Endodermal cell (in vitro differentiated cells): Measurements from ENCODE around the gene MYH1. TPM values are rescaled to one million over a fixed set of nuclear protein-coding genes. Genes with fewer than 3 reads are reported as not detected.

Experiments used
- DNase-seq: peaks from one replicate; pipeline ENCODE4 v3.0.0-alpha.2; 2017
- H3K27ac ChIP-seq: 2 replicates; pipeline ENCODE4 v1.5.1; 2013; ENCODE audit warnings: mild to moderate bottlenecking, low read depth, low read length, moderate library complexity
- H3K27me3 ChIP-seq: 2 replicates; pipeline ENCODE4 v1.6.1; 2013; ENCODE audit warnings: mild to moderate bottlenecking, low read length, moderate library complexity; ENCODE audit not compliant: insufficient read depth, control insufficient read depth, poor library complexity, severe bottlenecking
- H3K36me3 ChIP-seq: 2 replicates; pipeline ENCODE4 v1.7.0; 2013; ENCODE audit warnings: mild to moderate bottlenecking, low read length, moderate library complexity; ENCODE audit not compliant: control insufficient read depth, insufficient read depth
- H3K4me1 ChIP-seq: one replicate; pipeline ENCODE4 v1.7.0; 2013; ENCODE audit warnings: low read length; ENCODE audit not compliant: control insufficient read depth, insufficient read depth
- H3K4me3 ChIP-seq: 2 replicates; pipeline ENCODE4 v1.5.1; 2013; ENCODE audit warnings: mild to moderate bottlenecking, low read length, moderate library complexity
- H3K9ac ChIP-seq: 2 replicates; pipeline ENCODE4 v1.6.1; 2013; ENCODE audit warnings: mild to moderate bottlenecking, low read length, moderate library complexity; ENCODE audit not compliant: poor library complexity, severe bottlenecking; ENCODE audit errors: extremely low read depth
- H3K9me3 ChIP-seq: 2 replicates; pipeline ENCODE4 v1.6.1; 2013; ENCODE audit warnings: mild to moderate bottlenecking, low read length, moderate library complexity; ENCODE audit not compliant: control insufficient read depth
- H3K27ac Mint-ChIP-seq: 2 replicates; pipeline ENCODE4 v1.8.0; 2020; ENCODE audit warnings: mixed read lengths
- H3K27me3 Mint-ChIP-seq: 2 replicates; pipeline ENCODE4 v1.8.0; 2021; ENCODE audit warnings: mild to moderate bottlenecking, mixed read lengths; ENCODE audit not compliant: insufficient read depth
- H3K36me3 Mint-ChIP-seq: 2 replicates; pipeline ENCODE4 v1.8.0; 2020; ENCODE audit warnings: low read depth, mixed read lengths
- H3K4me1 Mint-ChIP-seq: 2 replicates; pipeline ENCODE4 v1.8.0; 2020; ENCODE audit warnings: mixed read lengths
- H3K4me3 Mint-ChIP-seq: 2 replicates; pipeline ENCODE4 v1.8.0; 2020; ENCODE audit warnings: mild to moderate bottlenecking, moderate library complexity, mixed read lengths
- H3K9me3 Mint-ChIP-seq: 2 replicates; pipeline ENCODE4 v1.8.0; 2020; ENCODE audit warnings: mild to moderate bottlenecking, mixed read lengths
- WGBS, 2 experiments: methylation state at CpG; one replicate each; pipeline versions ENCODE4 v1.1.5 to v1.1.7; 2013; ENCODE audit warnings: missing lambda C conversion rate in 2 of 2, mixed read lengths in 1 of 2; ENCODE audit not compliant: insufficient coverage in 1 of 2, insufficient read length in 1 of 2; 5-methylcytosine and 5-hydroxymethylcytosine counted together
- total RNA-seq, 2 donors: library from RNA; stranded (reverse); fragmentation: NEBNext Ultra II Directional in 1 of 2; extraction: Animal tissue kit (Norgen Biotek cat#: 25700) in 1 of 2; gene quantifications; 2 replicates in 1 of 2; 3 replicates in 1 of 2; pipeline ENCODE4 v1.2.1, GENCODE V29; 2021
- TF ChIP-seq, protein P1 (sequence below): fragments of 200-600 bp; sonication (generic); conservative IDR thresholded peaks from 2 replicates; pipeline ENCODE4 v1.5.0; 2021; ENCODE audit warnings: antibody characterized with exemption, mild to moderate bottlenecking

The MYH1 gene
- total RNA-seq, 2 donors from 2014 or later, result not detected

DNA sequence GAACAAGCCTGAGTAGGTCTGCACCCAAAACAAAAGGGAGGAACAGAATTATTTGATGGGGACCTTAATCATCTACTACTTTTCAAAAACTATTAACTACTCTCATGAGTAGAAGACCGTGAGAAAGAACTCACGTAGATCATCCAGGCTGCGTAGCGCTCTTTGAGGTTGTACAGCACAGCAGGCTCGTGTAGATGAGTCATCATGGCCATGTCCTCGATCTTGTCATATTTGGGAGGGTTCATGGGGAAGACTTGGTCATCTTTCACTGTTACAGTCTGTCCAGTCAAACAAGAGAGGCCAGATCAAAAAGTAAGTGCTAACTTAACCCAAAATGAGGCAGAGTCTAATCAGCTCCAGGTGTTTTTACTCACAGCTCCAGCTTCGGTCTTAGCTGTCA is 2.3 kb downstream of the MYH1 start:
- Mint-ChIP-seq H3K4me1 (no peaks in the 10 kb centered on the region), H3K9me3 (no peaks in the 10 kb centered on the region), H3K4me3 (no peak overlapping the region), H3K36me3 (no peaks in the 10 kb centered on the region), H3K27ac (no peak overlapping the region), H3K27me3 (no peaks in the 10 kb centered on the region)
- no peak overlapping the region for H3K27ac ChIP-seq
- H3K9ac ChIP-seq, result no peak overlapping the region
- H3K36me3 ChIP-seq, result no peaks in the 10 kb centered on the region
- no peaks in the 10 kb centered on the region for H3K27me3 ChIP-seq
- no peak for DNase-seq
- TF ChIP-seq, protein P1, sequence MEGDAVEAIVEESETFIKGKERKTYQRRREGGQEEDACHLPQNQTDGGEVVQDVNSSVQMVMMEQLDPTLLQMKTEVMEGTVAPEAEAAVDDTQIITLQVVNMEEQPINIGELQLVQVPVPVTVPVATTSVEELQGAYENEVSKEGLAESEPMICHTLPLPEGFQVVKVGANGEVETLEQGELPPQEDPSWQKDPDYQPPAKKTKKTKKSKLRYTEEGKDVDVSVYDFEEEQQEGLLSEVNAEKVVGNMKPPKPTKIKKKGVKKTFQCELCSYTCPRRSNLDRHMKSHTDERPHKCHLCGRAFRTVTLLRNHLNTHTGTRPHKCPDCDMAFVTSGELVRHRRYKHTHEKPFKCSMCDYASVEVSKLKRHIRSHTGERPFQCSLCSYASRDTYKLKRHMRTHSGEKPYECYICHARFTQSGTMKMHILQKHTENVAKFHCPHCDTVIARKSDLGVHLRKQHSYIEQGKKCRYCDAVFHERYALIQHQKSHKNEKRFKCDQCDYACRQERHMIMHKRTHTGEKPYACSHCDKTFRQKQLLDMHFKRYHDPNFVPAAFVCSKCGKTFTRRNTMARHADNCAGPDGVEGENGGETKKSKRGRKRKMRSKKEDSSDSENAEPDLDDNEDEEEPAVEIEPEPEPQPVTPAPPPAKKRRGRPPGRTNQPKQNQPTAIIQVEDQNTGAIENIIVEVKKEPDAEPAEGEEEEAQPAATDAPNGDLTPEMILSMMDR, result no peak
- no peaks in the 10 kb centered on the region for H3K4me1 ChIP-seq
- no peak overlapping the region for H3K4me3 ChIP-seq
- WGBS, 2 experiments, result 97 to 98% methylated on average over 7 of the region's 7 CpGs
- no peaks in the 10 kb centered on the region for H3K9me3 ChIP-seq

DNA sequence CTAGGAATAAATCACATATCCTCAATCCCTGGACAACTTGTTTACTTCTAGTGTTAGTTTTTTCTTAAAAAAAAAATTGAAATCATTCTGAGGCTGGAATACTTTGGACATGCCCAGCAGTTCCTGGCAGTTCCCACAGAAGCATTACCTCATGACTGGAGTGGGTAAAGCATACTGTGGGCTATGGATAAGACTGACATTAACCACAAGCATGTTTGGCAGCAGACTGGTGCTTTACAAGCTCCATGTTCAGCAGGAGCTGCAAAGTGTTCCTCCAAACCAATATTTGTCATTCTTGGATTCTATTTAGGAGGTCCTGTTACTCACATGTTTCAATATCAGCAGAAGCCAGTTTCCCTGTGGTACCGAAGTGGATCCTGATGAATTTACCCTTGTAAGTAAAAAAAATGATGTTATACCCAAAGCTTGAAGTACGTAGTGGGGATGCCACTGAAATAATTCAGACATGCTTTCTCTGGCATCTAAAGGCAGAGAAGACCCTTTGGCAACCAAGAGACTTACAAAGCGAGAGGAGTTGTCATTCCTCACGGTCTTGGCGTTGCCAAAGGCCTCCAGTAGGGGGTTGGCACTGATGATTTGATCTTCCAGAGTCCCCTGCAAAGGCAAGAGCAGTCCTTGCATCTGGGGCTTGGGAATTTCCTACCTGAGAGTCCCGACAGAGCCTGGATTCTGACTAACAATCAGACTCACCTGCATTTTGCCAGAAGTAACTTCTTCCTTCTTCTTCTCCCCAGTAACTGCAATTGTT is 4.9 kb downstream of the MYH1 start:
- H3K27me3 Mint-ChIP-seq, result no peaks in the 10 kb centered on the region
- peaks cover 4% of the 10 kb centered on the region for H3K27me3 ChIP-seq
- TF ChIP-seq, protein P1, result peak; percentile 57
- no peak overlapping the region for H3K27ac ChIP-seq
- no peaks in the 10 kb centered on the region for H3K36me3 Mint-ChIP-seq
- no peaks in the 10 kb centered on the region for H3K9me3 Mint-ChIP-seq
- H3K9me3 ChIP-seq, result no peaks in the 10 kb centered on the region
- no peak for DNase-seq
- no peak overlapping the region for H3K4me3 Mint-ChIP-seq
- H3K4me1 Mint-ChIP-seq, result no peaks in the 10 kb centered on the region
- H3K9ac ChIP-seq, result no peak overlapping the region
- WGBS, 2 experiments, result 58 to 61% methylated on average over 2 to 6 of the region's 6 CpGs
- H3K4me1 ChIP-seq, result no peaks in the 10 kb centered on the region
- no peak overlapping the region for H3K4me3 ChIP-seq
- no peak overlapping the region for H3K27ac Mint-ChIP-seq
- no peaks in the 10 kb centered on the region for H3K36me3 ChIP-seq

DNA sequence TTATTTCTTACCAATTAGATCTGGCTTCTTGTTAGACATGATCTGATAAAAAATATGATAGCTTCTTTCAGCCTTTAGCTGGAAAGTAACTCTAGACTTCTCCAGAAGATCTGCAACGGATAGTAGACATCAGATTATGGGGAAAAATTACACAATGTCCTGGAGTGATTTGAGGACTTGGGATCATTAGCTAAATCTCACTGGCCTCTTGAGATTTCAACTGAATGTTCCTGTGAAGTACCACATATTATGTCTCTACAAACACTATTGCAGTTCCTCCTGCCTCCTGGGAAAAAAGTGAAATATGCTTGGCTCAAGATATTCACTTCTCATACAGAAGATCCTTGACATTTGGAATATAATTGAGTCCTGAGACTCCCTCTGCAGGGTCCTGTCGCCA is 5.5 kb downstream of the MYH1 start:
- H3K27me3 Mint-ChIP-seq, result no peaks in the 10 kb centered on the region
- H3K4me1 Mint-ChIP-seq, result no peaks in the 10 kb centered on the region
- no peaks in the 10 kb centered on the region for H3K9me3 Mint-ChIP-seq
- H3K4me3 ChIP-seq, result no peak overlapping the region
- DNase-seq, result no peak
- TF ChIP-seq, protein P1, result no peak
- no peaks in the 10 kb centered on the region for H3K36me3 ChIP-seq
- H3K9me3 ChIP-seq, result no peaks in the 10 kb centered on the region
- H3K27me3 ChIP-seq, result peaks cover 4% of the 10 kb centered on the region
- H3K27ac Mint-ChIP-seq, result no peak overlapping the region
- no peak overlapping the region for H3K9ac ChIP-seq
- H3K4me3 Mint-ChIP-seq, result no peak overlapping the region
- 93 to 100% methylated on average over 1 to 2 of the region's 2 CpGs for WGBS, 2 experiments
- no peak overlapping the region for H3K27ac ChIP-seq
- H3K4me1 ChIP-seq, result no peaks in the 10 kb centered on the region
- H3K36me3 Mint-ChIP-seq, result no peaks in the 10 kb centered on the region
